Stimulated activated CD4-positive, alpha-beta T cell treated with anti-CD3 and anti-CD28 coated beads, Interleukin-12 subunit alpha, Interleukin-12 subunit beta, amount 100 ng/mL, for 24 hours (primary cell): ENCODE data around the gene SLC25A26.
"Not testable (repeated sequence)": the region's sequence is repeated elsewhere in the genome, so short reads cannot be mapped to it uniquely, and the experiment has no call there.

Experiments
- DNase-seq, 2 experiments: peaks; one replicate each; pipeline ENCODE4 v3.0.0-alpha.2; 2020; ENCODE audit warnings: low read depth in 2 of 2

Gene SLC25A26

DNA sequence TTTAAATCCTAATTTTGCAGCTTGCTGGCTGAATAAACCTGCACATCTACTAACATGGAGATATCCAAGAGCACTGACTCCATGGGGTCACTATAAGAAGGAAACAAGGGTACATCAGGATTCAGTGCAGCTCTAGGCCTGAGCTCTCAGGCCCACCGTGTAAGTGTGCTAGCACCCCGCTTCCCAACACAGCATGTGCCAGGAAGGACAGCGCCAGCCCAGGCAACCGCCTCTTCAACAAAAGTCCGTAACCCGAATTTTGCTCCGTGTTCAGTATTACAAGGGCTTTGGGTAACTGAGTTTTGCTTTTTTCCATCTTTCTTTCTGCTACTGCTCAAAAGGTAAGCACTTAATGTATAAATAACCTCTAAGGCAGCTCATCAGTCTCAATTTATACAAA is 190.2 kb downstream of the SLC25A26 start:
- no peak for DNase-seq

DNA sequence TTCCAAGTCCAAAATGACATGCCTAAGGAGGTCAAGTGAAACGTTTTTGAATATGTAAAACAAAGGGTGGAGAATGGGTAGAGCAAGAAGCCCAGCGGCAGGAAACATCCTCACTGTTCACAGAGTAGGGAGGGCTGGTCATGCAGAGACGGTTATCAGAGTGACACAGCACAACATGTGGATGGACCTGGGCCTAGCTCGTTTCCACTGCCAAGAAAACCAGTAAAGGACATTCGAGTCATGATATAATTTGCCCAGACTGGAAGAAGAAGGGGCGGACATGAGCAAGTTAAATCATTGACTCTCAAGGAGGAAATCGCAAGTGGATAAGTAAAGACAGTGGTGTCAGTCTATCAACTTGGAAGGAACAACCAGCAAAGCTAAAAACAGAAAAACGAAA is 190.7 kb downstream of the SLC25A26 start:
- DNase-seq: no peak

DNA sequence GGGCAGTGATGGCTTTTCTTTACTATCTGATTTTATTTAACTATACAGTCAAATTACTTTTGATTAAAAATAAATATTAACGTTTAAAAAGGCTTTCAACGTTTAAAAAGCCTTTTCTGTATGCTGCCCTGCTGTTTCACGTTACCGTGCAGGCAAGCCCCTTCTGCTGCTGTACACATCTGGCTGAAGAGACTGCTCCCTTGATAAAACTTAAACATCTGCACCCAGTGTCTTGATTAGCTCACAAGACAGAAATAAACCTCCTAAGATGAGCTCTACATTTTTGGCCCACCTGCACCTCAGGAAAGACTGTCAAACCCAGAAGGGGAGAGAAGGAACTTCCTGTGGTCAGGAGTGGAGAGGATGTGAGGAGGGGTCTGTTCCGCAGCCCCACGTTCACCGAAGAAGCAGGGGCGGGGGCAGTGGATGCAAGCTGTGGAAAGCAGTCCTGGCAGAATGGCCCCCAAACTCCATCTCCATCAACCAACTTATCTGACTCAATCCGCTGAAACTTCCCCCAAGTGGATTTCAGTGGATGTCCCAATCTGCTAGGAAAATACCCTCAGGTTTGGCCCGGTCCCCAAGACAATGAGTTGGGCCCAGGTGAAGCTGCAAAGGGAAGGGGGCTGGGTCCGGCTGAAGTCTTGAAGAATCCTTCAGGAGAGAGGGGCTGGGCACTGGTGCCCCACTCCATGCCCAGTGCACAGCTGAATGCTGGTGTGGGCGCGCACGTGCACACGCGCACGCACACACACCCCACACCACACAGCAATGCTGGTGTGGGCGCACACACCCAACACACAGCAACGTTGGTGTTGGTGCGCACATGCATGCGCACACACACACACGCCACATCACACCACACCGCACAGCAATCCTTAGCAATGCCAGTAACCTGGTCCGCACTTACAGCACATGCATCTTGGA is 191.4 kb downstream of the SLC25A26 start:
- no peak for DNase-seq

DNA sequence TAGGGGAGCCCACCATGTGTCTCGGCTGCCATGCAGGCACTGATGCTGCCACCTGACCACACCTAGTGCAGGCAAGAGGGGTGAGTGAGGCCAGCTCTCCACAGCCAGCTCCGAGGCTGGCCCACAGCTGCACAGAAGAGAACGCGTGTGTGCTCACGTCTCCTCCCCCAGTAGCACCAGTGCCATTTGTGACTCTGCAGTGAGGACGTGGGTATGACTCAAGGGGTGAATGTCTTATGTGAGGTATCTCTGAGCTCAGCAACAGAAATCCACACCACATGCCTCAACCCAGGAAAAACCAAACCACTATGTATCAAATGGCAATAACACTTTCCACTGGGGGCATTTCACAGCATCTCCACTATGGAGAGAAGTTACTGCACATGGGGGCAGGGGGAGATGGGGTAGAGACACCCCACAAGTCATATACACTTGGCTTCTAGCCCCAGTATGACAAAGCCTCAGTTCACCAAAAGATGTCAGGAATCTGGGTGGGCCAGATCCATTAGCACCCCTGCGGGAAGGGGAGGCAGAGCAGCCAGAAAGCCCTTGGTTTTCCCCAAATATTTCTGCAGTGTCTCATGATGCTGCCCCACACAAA is 192.4 kb downstream of the SLC25A26 start:
- DNase-seq: no peak

DNA sequence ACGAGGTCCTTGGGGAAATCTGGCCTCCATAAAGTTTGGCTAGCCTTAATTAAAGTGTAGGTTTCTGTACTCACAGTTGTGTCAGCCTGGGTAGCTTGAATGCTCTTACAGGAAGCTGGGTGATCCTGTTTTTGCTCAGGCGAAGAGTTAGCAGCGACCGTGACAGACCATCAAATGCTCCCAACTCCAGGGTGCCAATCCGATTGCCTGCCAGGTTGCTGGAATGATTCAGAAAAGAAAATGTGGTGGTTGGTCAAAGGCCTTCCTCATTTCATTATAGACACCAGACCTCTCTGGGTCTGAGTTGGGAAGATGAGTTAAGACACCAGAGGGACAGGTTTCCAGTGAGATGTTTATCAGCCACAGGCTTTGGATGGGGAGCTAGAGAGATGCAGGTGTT is 194.0 kb downstream of the SLC25A26 start:
- no peak for DNase-seq

DNA sequence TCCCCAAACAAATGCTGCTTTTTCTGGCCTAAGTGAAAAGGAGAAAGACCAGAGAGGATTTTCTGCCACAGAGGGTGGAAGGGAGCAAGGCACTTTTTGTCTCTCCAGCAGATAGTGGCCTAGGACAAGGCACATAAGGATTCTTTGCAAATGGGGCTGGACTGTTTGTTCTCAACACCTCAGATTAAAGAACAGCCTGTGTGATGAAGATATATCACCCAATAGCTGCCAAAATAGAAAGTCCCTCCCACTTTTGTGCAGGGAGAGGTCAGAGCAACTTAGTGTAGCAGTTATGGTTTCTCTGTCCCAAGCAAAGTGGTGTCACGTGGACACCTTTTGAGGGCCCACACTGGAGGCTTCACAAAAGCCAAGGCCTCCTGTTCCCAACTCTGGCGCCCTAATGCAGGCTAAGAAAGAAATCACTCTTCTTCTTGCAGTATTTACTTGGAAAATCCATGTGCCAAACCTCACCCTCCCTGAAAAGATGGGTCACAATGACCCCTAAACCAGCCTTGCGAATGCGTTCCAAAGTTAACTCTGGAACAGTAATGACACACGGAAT is 195.1 kb downstream of the SLC25A26 start:
- no peak for DNase-seq

DNA sequence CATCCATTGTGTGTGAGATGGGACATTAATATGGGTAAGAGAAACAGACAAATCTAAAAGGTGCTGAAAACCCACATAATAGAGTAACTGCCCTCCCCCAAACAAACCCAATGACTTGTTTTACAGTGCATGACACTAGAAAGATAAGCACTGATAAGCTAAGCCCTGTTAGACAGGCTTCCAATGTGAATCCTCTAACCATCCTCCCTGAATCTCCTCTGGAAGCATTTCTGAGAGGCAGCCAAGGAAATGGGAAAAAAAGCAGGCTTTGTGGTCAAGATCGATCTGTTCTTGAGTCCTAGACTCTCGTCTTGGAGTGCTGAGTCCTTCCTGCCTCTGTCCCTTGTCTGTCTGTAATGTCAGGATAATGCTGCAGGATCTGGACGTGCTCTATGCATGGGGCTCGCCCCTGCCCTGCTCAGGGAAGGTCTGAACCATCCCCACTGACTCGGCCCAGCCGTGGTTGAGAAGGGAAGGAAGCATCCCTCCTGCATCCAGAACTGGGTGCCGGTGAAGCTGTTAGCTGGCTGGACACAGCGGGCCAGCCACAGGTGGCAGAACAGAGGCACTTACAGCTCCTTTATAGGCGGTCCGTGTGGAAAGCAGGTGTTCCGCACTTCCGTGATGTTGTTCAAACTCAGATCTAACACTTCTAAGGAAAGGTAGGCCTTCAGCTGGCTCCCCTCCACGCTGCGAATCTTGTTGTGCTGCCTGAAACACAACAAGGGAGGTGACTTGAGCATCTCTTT is 195.9 kb downstream of the SLC25A26 start:
- DNase-seq: no peak

DNA sequence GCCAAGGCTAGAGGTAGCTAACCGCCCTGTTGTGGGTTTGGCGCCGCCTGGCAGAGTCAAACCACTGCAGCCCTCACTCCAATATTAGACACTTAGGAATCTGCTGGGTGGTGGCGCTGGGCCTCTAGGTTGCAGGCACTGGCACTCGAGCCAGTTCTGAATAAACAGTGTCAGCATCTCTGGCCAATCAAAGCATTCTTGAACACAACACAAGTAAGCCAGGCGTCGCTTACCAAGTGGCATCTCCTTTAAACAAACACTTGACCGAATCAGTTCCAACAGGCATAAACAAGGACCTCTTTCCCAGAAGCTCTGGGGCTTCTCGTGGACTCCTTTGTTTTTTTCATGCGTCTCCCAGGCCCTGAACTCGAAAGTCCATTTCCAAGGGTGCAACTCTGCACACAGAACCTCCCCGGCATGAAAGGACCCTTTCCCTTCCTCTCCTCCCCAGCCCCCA is 197.7 kb downstream of the SLC25A26 start:
- DNase-seq: no peak

DNA sequence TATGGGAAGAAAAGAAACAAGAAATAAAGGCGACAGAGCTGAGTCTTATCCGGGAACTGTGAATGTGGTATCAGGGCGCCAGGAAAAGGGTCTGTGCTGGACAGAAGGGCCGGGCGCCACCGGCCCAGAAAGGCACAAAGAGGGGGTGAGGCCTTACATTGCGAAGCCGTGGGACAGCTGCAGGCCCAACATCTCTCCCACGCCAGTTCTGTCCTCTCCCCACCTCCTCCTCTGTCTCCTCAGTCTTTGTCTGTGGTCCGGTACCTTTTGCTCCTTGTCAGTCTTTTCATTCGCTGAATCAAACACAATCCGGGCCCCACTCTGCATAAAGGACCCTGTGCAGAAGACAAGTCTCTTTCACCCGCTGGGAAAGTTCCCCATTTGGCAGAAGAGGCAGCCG is 198.2 kb downstream of the SLC25A26 start:
- no peak for DNase-seq

DNA sequence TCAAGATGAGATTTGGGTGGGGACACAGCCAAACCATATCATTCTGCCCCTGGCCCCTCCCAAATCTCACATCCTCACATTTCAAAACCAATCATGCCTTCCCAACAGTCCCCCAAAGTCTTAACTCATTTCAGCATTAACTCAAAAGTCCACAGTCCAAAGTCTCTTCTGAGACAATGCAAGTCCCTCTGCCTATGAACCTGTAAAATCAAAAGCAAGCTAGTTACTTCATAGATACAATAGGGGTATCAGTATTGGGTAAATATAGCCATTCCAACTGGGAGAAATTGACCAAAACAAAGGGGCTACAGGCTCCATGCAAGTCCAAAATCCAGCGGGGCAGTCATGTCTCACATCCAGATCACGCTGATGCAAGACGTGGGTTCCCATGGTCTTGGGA is 200.3 kb downstream of the SLC25A26 start:
- not testable (repeated sequence) for DNase-seq

DNA sequence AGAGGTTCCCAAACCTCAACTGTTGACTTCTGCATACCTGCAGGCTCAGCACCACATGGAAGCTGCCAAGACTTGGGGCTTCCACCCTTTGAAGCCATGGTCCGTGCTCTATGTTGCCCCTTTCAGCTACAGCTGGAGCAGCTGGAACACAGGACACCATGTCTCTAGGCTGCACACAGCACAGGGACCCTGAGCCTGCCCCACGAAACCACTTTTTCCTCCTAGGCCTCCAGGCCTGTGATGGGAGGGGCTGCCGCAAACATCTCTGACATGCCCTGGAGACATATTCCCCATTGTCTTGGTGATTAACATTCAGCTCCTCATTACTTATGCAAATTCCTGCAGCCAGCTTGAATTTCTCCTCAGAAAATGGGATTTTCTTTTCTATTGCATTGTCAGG is 201.1 kb downstream of the SLC25A26 start:
- DNase-seq: not testable (repeated sequence)

DNA sequence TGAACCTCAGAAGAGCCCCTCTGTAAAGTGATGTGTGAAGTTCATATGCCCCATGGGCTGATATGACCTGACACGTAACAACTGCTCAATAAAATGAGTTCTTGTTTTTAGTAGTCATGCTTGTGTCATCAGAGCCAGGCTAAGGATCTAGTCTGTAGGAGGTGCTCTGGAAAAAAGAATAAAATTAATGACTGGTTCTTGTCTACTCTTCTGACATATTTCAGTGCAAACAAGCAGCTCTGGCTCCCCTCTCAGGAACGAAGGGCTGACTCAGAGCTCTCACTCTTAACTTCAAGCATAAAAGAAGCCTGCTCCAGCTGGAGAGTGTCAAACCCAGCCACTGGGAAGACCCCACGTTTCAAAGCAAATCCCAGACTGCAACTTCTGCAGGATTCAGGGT is 203.0 kb downstream of the SLC25A26 start:
- DNase-seq: no peak

DNA sequence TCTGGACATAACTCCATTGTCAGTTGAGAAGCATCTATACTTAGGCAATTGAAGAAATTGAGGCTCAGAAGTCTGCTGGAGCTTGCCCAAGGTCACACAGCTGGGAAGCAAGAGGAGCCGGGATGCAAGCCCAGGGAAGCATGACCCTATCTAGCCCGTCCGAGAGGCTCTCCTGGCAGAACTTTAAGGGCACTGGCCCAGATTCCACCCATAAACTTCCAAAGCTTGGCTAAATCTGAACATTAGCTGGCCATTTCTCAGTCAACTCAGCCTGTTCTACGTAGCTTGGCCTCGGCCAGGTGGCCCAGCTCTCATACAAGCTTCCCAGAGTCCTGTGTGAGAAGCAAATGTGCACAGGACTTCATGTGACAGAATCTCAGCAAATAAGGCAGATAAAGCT is 204.2 kb downstream of the SLC25A26 start:
- DNase-seq: no peak

DNA sequence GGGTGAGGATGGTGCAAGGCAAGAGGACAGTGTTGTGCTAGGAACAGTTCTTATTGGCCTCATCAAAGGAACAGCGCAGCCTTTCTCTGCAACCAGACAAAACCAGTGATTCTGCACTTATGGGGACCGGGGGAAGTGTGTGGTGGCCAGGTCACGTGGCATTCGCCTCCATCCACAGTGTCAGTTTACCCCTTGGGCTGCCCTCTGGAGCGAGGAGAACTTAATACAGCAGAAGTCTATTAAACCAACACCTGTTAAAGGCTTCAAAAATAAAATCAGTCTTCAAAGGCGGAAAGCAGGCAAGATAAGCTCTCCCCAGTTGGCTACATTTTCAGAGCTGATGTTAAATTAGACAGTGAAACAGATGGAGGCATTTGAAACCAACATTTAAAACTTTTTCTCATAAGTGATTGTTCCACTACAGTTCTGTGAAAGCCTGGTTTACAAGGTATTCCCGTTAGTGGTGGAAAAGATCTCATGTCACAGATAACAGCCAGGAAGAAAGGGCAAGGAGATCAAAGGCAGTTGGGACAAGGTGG is 204.8 kb downstream of the SLC25A26 start:
- no peak for DNase-seq

DNA sequence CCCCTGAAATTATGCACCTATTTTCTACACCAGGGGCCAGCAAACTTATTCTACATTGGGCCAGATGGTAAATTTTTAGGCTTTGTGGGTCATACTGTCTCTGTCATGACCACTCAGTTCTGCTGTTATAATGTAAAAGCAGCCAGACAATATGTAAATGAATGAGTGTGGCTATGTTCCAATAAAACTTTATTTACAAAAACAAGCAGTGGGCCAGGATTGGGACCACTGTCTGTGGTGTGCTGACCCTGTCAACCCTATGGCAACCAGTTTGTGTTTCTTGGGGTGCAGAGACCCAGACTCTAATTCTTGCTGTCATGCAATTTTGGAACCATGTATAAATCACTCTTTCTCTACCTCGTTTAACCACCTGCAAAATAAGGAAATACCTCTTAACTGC is 205.3 kb downstream of the SLC25A26 start:
- DNase-seq: no peak

DNA sequence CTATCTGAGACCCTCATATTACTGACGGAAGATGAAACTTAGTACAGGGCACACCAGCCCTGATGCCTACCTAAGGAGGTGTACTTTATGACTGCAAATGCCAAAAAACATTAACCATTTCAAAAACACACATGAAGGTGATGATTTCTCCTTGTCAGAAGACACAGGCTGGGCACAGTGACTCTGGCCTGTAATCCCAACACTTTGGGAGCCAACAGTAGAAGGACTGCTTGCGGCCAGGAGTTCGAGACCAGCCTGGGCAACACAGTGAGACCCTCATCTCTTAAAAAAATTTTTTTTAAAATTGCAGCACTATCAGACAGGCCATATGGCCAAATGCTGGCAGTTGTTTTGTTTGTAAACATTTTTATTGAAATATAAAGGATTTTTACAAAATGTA is 206.6 kb downstream of the SLC25A26 start:
- no peak for DNase-seq

DNA sequence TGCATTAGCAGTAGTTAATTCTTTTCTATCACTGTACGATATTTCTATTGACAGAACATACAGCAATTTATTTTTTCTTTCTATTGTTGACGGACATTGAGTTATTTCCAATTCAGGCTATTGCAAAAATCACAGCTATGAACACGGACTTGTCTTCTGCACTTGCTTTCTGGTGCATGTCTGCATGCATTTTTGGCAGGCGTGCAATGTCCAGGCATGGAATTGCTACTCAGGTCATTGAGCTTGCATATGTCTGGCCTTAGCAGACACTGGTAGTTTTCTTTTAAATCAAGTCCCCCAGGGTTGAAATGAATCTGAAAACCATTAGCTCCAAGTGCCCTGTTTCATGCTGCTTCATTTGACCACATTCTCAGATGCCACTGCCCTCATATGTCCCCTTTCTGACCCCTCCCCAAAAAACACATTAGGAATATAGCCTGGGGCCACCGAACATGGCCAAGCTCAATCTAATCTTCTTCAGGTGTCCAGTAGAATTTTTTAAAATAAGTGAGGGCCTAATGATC is 207.2 kb downstream of the SLC25A26 start:
- no peak for DNase-seq
